Measurements from ENCODE around the gene PELI3.

Gene PELI3

GRCh38 chr11:66471142-66471541 is 4.4 kb downstream of the PELI3 start:
- DNase-seq (no peak), ATAC-seq (ENCODE audit: insufficient read depth, low read depth) (no peak)
- H3K4me2 ChIP-seq (ENCODE audit: insufficient read depth, low read length): no peak overlapping the region
- H3K9ac ChIP-seq (ENCODE audit: low read depth, low read length): no peak overlapping the region
- H3K79me2 ChIP-seq (ENCODE audit: insufficient read depth, low read length): no peaks in the 10 kb centered on the region
- no peaks in the 10 kb centered on the region for H4K20me1 ChIP-seq (ENCODE audit: insufficient read depth, low read length)
- H3K27me3 ChIP-seq (ENCODE audit: insufficient read depth, low read length, poor library complexity): no peaks in the 10 kb centered on the region
- peaks cover 18% of the 10 kb centered on the region for H3K4me1 ChIP-seq (ENCODE audit: insufficient read depth, low read length)
- H3K9me3 ChIP-seq (ENCODE audit: insufficient read depth, low read length, severe bottlenecking): no peaks in the 10 kb centered on the region
- H3K36me3 ChIP-seq (ENCODE audit: insufficient read depth, low read length): no peaks in the 10 kb centered on the region; the same call in 1 of the 2 replicates
- no peak overlapping the region for H3K27ac ChIP-seq (ENCODE audit: low read length)
- no peak overlapping the region for H2AFZ ChIP-seq (ENCODE audit: low read depth, low read length)
- H3K4me3 ChIP-seq (ENCODE audit: low read depth in 1 of 2, low read length in 2 of 2): no peak overlapping the region
- TF ChIP-seq, protein P1, sequence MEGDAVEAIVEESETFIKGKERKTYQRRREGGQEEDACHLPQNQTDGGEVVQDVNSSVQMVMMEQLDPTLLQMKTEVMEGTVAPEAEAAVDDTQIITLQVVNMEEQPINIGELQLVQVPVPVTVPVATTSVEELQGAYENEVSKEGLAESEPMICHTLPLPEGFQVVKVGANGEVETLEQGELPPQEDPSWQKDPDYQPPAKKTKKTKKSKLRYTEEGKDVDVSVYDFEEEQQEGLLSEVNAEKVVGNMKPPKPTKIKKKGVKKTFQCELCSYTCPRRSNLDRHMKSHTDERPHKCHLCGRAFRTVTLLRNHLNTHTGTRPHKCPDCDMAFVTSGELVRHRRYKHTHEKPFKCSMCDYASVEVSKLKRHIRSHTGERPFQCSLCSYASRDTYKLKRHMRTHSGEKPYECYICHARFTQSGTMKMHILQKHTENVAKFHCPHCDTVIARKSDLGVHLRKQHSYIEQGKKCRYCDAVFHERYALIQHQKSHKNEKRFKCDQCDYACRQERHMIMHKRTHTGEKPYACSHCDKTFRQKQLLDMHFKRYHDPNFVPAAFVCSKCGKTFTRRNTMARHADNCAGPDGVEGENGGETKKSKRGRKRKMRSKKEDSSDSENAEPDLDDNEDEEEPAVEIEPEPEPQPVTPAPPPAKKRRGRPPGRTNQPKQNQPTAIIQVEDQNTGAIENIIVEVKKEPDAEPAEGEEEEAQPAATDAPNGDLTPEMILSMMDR (IDR thresholded peaks at IDR 0.05; ENCODE audit: borderline replicate concordance, extremely low read depth, low read length, poor library complexity, severe bottlenecking): no peak

DNA sequence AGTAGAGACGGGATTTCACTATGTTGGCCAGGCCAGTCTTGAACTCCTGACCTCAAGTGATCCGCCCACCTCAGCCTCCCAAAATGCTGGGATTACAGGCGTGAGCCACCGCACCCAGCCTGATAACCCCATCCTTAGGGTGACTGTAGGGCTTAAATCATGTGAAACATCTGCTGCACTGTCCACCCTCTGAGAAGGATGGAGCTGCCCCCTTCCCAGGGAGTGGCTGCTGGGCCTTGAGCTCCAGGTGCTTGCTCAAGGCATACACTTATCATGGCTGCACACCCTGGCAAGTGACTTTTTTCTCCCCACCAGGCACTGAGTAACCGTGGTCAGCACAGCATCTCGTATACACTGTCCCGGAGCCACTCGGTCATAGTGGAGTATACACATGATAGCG is 5.3 kb downstream of the PELI3 start:
- Histone ChIP-seq H3K4me1 (ENCODE audit: insufficient read depth, low read length) (peaks cover 15% of the 10 kb centered on the region), H3K4me3 (ENCODE audit: low read depth in 1 of 2, low read length in 2 of 2) (no peak overlapping the region), H3K36me3 (ENCODE audit: insufficient read depth, low read length) (no peaks in the 10 kb centered on the region; the same call in 1 of the 2 replicates), H3K27ac (ENCODE audit: low read length) (no peak overlapping the region), H3K9me3 (ENCODE audit: insufficient read depth, low read length, severe bottlenecking) (no peaks in the 10 kb centered on the region), H4K20me1 (ENCODE audit: insufficient read depth, low read length) (no peaks in the 10 kb centered on the region), H3K27me3 (ENCODE audit: insufficient read depth, low read length, poor library complexity) (no peaks in the 10 kb centered on the region), H3K4me2 (ENCODE audit: insufficient read depth, low read length) (no peak overlapping the region), H2AFZ (ENCODE audit: low read depth, low read length) (no peak overlapping the region), H3K79me2 (ENCODE audit: insufficient read depth, low read length) (no peaks in the 10 kb centered on the region), H3K9ac (ENCODE audit: low read depth, low read length) (no peak overlapping the region)
- ATAC-seq (ENCODE audit: insufficient read depth, low read depth): no peak
- DNase-seq: no peak
- TF ChIP-seq, protein P1 (IDR thresholded peaks at IDR 0.05; ENCODE audit: borderline replicate concordance, extremely low read depth, low read length, poor library complexity, severe bottlenecking): no peak
- no peak for TF ChIP-seq EZH2 (IDR thresholded peaks at IDR 0.05; ENCODE audit: borderline replicate concordance, low read depth, low read length, severe bottlenecking)

DNA sequence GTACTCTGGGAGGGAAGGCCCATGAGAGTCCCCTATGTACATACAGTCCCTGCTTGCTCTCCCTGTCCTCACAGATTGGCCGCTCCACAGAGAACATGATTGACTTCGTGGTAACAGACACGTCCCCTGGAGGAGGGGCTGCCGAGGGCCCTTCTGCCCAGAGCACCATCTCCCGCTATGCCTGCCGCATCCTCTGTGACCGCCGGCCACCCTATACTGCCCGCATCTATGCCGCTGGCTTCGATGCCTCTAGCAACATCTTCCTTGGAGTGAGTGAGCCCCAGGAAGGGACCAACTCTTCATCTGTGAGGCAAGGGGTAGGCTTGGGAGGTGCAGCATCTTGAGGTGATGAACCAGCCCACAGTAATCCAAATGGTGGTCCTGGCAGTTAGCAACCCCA is 6.5 kb downstream of the PELI3 start:
- H3K27ac ChIP-seq (ENCODE audit: low read length): no peak overlapping the region
- H4K20me1 ChIP-seq (ENCODE audit: insufficient read depth, low read length): no peaks in the 10 kb centered on the region
- no peak overlapping the region for H3K9ac ChIP-seq (ENCODE audit: low read depth, low read length)
- H3K36me3 ChIP-seq (ENCODE audit: insufficient read depth, low read length): no peaks in the 10 kb centered on the region; the same call in 1 of the 2 replicates
- H3K79me2 ChIP-seq (ENCODE audit: insufficient read depth, low read length): no peaks in the 10 kb centered on the region
- H3K4me3 ChIP-seq (ENCODE audit: low read depth in 1 of 2, low read length in 2 of 2): no peak overlapping the region
- no peak overlapping the region for H2AFZ ChIP-seq (ENCODE audit: low read depth, low read length)
- no peak for ATAC-seq (ENCODE audit: insufficient read depth, low read depth)
- no peak overlapping the region for H3K4me2 ChIP-seq (ENCODE audit: insufficient read depth, low read length)
- H3K4me1 ChIP-seq (ENCODE audit: insufficient read depth, low read length): peaks cover 4% of the 10 kb centered on the region
- TF ChIP-seq EZH2 (IDR thresholded peaks at IDR 0.05; ENCODE audit: borderline replicate concordance, low read depth, low read length, severe bottlenecking): no peak
- TF ChIP-seq, protein P1 (IDR thresholded peaks at IDR 0.05; ENCODE audit: borderline replicate concordance, extremely low read depth, low read length, poor library complexity, severe bottlenecking): no peak
- no peak for DNase-seq
- no peaks in the 10 kb centered on the region for H3K27me3 ChIP-seq (ENCODE audit: insufficient read depth, low read length, poor library complexity)
- no peaks in the 10 kb centered on the region for H3K9me3 ChIP-seq (ENCODE audit: insufficient read depth, low read length, severe bottlenecking)

Data from DND-41 (cell line).